Loucy (cell line): ENCODE results near the gene TFPI.

Experiments used
- CTCF ChIP-seq: fragments of 200-600 bp; sonication (generic); conservative IDR thresholded peaks from 2 replicates; pipeline ENCODE4 v1.5.1; 2014; ENCODE audit warnings: mild to moderate bottlenecking, antibody characterized with exemption, low read length
- EZH2phosphoT487 ChIP-seq: fragments of 200-600 bp; IDR thresholded peaks from 2 replicates; pipeline ENCODE4 v1.6.1; 2018; ENCODE audit warnings: antibody characterized with exemption, mild to moderate bottlenecking, moderate library complexity, borderline replicate concordance

GRCh38 chr2:187554704-187555082 is 458 bp upstream of the TFPI start:
- TF ChIP-seq CTCF (no peak), EZH2phosphoT487 (no peak)
